K562 (cell line): ENCODE measurements around the gene RIPOR1. TPM values are rescaled to one million over a fixed set of nuclear protein-coding genes. Genes with fewer than 3 reads are reported as not detected.

Source experiments
- CBX8 ChIP-seq: fragments of 200-600 bp; sonication (generic); IDR thresholded peaks from 2 replicates; pipeline ENCODE4 v1.6.1; 2012; ENCODE audit warnings: borderline replicate concordance, mixed run types, low read depth, mild to moderate bottlenecking, moderate library complexity, mixed read lengths, low read length, control low read depth, inconsistent platforms; ENCODE audit not compliant: poor library complexity, severe bottlenecking; ENCODE audit errors: extremely low read depth
- DLX4 ChIP-seq: fragments of 250-450 bp; sonication (Bioruptor Pico); IDR thresholded peaks from 2 replicates; pipeline ENCODE4 v1.6.1; 2021; ENCODE audit warnings: mild to moderate bottlenecking
- E2F3 ChIP-seq: fragments of 250-450 bp; sonication (Bioruptor Pico); IDR thresholded peaks from 2 replicates; pipeline ENCODE4 v1.4.0; 2020; ENCODE audit warnings: mild to moderate bottlenecking
- ELK1 ChIP-seq: sonication (generic); formaldehyde crosslinking; IDR thresholded peaks from 2 replicates; pipeline ENCODE4 v1.8.1; 2022; ENCODE audit warnings: missing genetic modification reagents
- FOXO4 ChIP-seq: fragments of 450-650 bp; formaldehyde crosslinking; IDR thresholded peaks from 2 replicates; pipeline ENCODE4 v1.4.0; 2020; ENCODE audit warnings: mild to moderate bottlenecking, moderate library complexity
- FOXP1 ChIP-seq: sonication (generic); formaldehyde crosslinking; IDR thresholded peaks from 2 replicates; pipeline ENCODE4 v1.8.0; 2022; ENCODE audit warnings: mild to moderate bottlenecking, missing genetic modification reagents
- FOXP4 ChIP-seq: sonication (generic); formaldehyde crosslinking; IDR thresholded peaks from 2 replicates; pipeline ENCODE4 v1.8.0; 2022; ENCODE audit warnings: mild to moderate bottlenecking, missing genetic modification reagents, borderline replicate concordance
- MYC ChIP-seq, 2 experiments: fragments of 250-450 bp in 1 of 2; sonication (Bioruptor Pico) in 1 of 2; IDR thresholded peaks; 2 replicates each; pipeline versions ENCODE4 v1.5.1 to v1.6.1; 2012 to 2021; ENCODE audit warnings: low read depth in 2 of 2, borderline replicate concordance in 1 of 2, improper control_type of control experiment in 1 of 2, low read length in 1 of 2, mild to moderate bottlenecking in 1 of 2, moderate library complexity in 1 of 2
- PRMT5 ChIP-seq: sonication (generic); formaldehyde crosslinking; IDR thresholded peaks from 2 replicates; pipeline ENCODE4 v1.5.0; 2020; ENCODE audit warnings: missing genetic modification reagents
- SIX5 ChIP-seq, 2 experiments: IDR thresholded peaks; 2 replicates each; pipeline ENCODE4 v1.6.1; 2011; ENCODE audit warnings: low read length in 2 of 2, borderline replicate concordance in 1 of 2, low read depth in 1 of 2, mild to moderate bottlenecking in 1 of 2, moderate library complexity in 1 of 2; ENCODE audit not compliant: insufficient read depth in 1 of 2
- SOX6 ChIP-seq: fragments of 450-650 bp; IDR thresholded peaks from 2 replicates; pipeline ENCODE4 v1.6.1; 2014; ENCODE audit warnings: mild to moderate bottlenecking
- SRSF3 ChIP-seq: fragments of 200-400 bp; formaldehyde crosslinking; IDR thresholded peaks from 2 replicates; pipeline ENCODE4 v1.6.1; 2016; ENCODE audit warnings: mild to moderate bottlenecking, low read length, moderate library complexity; ENCODE audit not compliant: insufficient read depth
- ZBTB33 ChIP-seq: sonication (generic); formaldehyde crosslinking; IDR thresholded peaks from 2 replicates; pipeline ENCODE4 v1.8.1; 2023; ENCODE audit warnings: mild to moderate bottlenecking, missing genetic modification reagents
- ZNF274 ChIP-seq: IDR thresholded peaks from 2 replicates; pipeline ENCODE4 v1.6.1; 2011; ENCODE audit warnings: low read depth, mild to moderate bottlenecking, low read length, moderate library complexity, borderline replicate concordance
- ZNF277 ChIP-seq: fragments of 250-450 bp; sonication (Bioruptor Pico); IDR thresholded peaks from 2 replicates; pipeline ENCODE4 v1.8.0; 2022; ENCODE audit warnings: inconsistent platforms, mild to moderate bottlenecking, moderate library complexity, borderline replicate concordance
- ZNF589 ChIP-seq: fragments of 200-800 bp; sonication (Bioruptor generic); IDR thresholded peaks from 2 replicates; pipeline ENCODE4 v1.6.1; 2016; ENCODE audit warnings: low read depth, missing genetic modification characterization, missing compliant biosample characterization
- polyA plus RNA-seq, 8 experiments: library from polyadenylated mRNA; depleted of rRNA in 4 of 8; stranded (reverse) in 5 of 8; unstranded in 3 of 8; fragments of >200 nt; fragmentation: Nextera tagmentation in 2 of 8; fragmentation: Illumina TruSeq in 1 of 8; extraction: Ambion mirVana in 2 of 8; extraction: Trizol in 1 of 8; gene quantifications; 2 replicates each; pipeline versions ENCODE4 v1.2.1 to v1.2.3, GENCODE V29; 2011 to 2014; ENCODE audit warnings: inconsistent platforms in 1 of 8, missing spikeins in 1 of 8
- total RNA-seq, 7 experiments: library from RNA; depleted of rRNA in 6 of 7; stranded (reverse); fragments of >200 nt in 6 of 7; fragmentation: Illumina TruSeq in 2 of 7; extraction: Trizol in 2 of 7; gene quantifications; 2 replicates each; pipeline versions ENCODE4 v1.2.1 to v1.2.3, GENCODE V29; 2011 to 2021; ENCODE audit warnings: low replicate concordance in 1 of 7

RIPOR1 gene
- total and polyA plus RNA-seq, 9 of the 15 experiments (the other 6 are each of a cell fraction or from before 2014, with no cell fraction given), result 0.36 to 31.1 (median 3.0) TPM

GRCh38 chr16:67480833-67481560 lies 47.6 kb upstream of the RIPOR1 start, which contains the start of gene ATP6V0D1 (continued):
- no peak for TF ChIP-seq ZNF277
- TF ChIP-seq SRSF3, result no peak
- TF ChIP-seq SOX6, result no peak
- TF ChIP-seq ZNF589 (CRISPR knock-in tag), result 0 out of 2 replicates have a peak, but pooled peaks have one; percentile 54
- no peak for TF ChIP-seq ELK1
- TF ChIP-seq FOXP1 (CRISPR knock-in tag), result peak; percentile 91
- peak; percentile 45; the same call in 1 of the 2 replicates for TF ChIP-seq ZBTB33 (CRISPR knock-in tag)
- TF ChIP-seq E2F3, result peak; percentile 35; the same call in 1 of the 2 replicates
- TF ChIP-seq FOXP4 (CRISPR knock-in tag), result peak; percentile 72; the same call in 1 of the 2 replicates
- peak; percentile 76 for TF ChIP-seq MYC (IDR thresholded peaks at IDR 0.05; ENCODE audit: low read depth, low read length)
- TF ChIP-seq MYC (CRISPR knock-in tag; IDR thresholded peaks at IDR 0.05; ENCODE audit: borderline replicate concordance, low read depth), result 0 out of 2 replicates have a peak, but pooled peaks have one; percentile 50
- TF ChIP-seq DLX4, result no peak
- no peak for TF ChIP-seq FOXO4 (CRISPR knock-in tag)
- TF ChIP-seq PRMT5, result no peak
- TF ChIP-seq CBX8, result no peak
- TF ChIP-seq SIX5 (IDR thresholded peaks at IDR 0.05; ENCODE audit: borderline replicate concordance in 1 of 2, insufficient read depth in 1 of 2, low read depth in 1 of 2, low read length in 2 of 2), result no peak
- TF ChIP-seq ZNF274, result no peak
